Loucy (cell line): ENCODE data around the gene SMARCAD1.

ENCODE experiments used
- H2AFZ ChIP-seq: fragments of 200-600 bp; sonication (generic); 2 replicates; pipeline ENCODE4 v1.6.0; 2016; ENCODE audit warnings: antibody characterized with exemption, mild to moderate bottlenecking, low read length, moderate library complexity
- H3F3A ChIP-seq: fragments of 200-600 bp; 2 replicates; pipeline ENCODE4 v1.6.0; 2016; ENCODE audit warnings: antibody characterized with exemption, low read depth, mild to moderate bottlenecking
- H3K27me3 ChIP-seq: fragments of 200-600 bp; sonication (generic); 2 replicates; pipeline ENCODE4 v1.6.1; 2014; ENCODE audit warnings: low read length, mild to moderate bottlenecking; ENCODE audit not compliant: insufficient read depth, poor library complexity, severe bottlenecking
- H3K36me3 ChIP-seq: fragments of 200-600 bp; sonication (generic); 2 replicates; pipeline ENCODE4 v1.6.1; 2016; ENCODE audit warnings: low read length; ENCODE audit not compliant: insufficient read depth
- H3K4me1 ChIP-seq: fragments of 200-600 bp; sonication (generic); 2 replicates; pipeline ENCODE4 v1.5.1; 2014; ENCODE audit warnings: low read length, mild to moderate bottlenecking; ENCODE audit not compliant: insufficient read depth, poor library complexity, severe bottlenecking
- H3K4me2 ChIP-seq: fragments of 200-600 bp; sonication (generic); 2 replicates; pipeline ENCODE4 v1.6.0; 2014; ENCODE audit warnings: antibody characterized with exemption, low read length, low read depth, mild to moderate bottlenecking; ENCODE audit not compliant: poor library complexity, severe bottlenecking
- H3K4me3 ChIP-seq: fragments of 200-600 bp; sonication (generic); 2 replicates; pipeline ENCODE4 v1.5.1; 2014; ENCODE audit warnings: low read length, mild to moderate bottlenecking, mixed read lengths; ENCODE audit not compliant: poor library complexity, severe bottlenecking
- H3K79me2 ChIP-seq: fragments of 200-600 bp; sonication (generic); 2 replicates; pipeline ENCODE4 v1.6.1; 2014; ENCODE audit warnings: low read length; ENCODE audit not compliant: insufficient read depth
- H3K9ac ChIP-seq: fragments of 200-600 bp; sonication (generic); 2 replicates; pipeline ENCODE4 v1.6.0; 2014; ENCODE audit warnings: mild to moderate bottlenecking, low read depth, low read length, moderate library complexity; ENCODE audit not compliant: poor library complexity, severe bottlenecking
- H3K9me2 ChIP-seq: fragments of 200-600 bp; sonication (generic); replicated peaks from 2 replicates; pipeline ENCODE4 v1.6.1; 2016; ENCODE audit warnings: low read depth, low read length, mixed read lengths
- H3K9me3 ChIP-seq: fragments of 200-600 bp; sonication (generic); 2 replicates; pipeline ENCODE4 v1.6.1; 2014; ENCODE audit warnings: mild to moderate bottlenecking, antibody characterized with exemption, low read length, low read depth; ENCODE audit not compliant: insufficient read depth
- H4K20me1 ChIP-seq: fragments of 200-600 bp; sonication (generic); 2 replicates; pipeline ENCODE4 v1.6.0; 2014; ENCODE audit warnings: antibody characterized with exemption, low read length, mild to moderate bottlenecking; ENCODE audit not compliant: insufficient read depth, poor library complexity, severe bottlenecking
- EZH2phosphoT487 ChIP-seq: fragments of 200-600 bp; IDR thresholded peaks from 2 replicates; pipeline ENCODE4 v1.6.1; 2018; ENCODE audit warnings: antibody characterized with exemption, mild to moderate bottlenecking, moderate library complexity, borderline replicate concordance
- TF ChIP-seq, protein P1 (sequence below): fragments of 200-600 bp; sonication (generic); conservative IDR thresholded peaks from 2 replicates; pipeline ENCODE4 v1.5.1; 2014; ENCODE audit warnings: mild to moderate bottlenecking, antibody characterized with exemption, low read length

SMARCAD1 gene

DNA sequence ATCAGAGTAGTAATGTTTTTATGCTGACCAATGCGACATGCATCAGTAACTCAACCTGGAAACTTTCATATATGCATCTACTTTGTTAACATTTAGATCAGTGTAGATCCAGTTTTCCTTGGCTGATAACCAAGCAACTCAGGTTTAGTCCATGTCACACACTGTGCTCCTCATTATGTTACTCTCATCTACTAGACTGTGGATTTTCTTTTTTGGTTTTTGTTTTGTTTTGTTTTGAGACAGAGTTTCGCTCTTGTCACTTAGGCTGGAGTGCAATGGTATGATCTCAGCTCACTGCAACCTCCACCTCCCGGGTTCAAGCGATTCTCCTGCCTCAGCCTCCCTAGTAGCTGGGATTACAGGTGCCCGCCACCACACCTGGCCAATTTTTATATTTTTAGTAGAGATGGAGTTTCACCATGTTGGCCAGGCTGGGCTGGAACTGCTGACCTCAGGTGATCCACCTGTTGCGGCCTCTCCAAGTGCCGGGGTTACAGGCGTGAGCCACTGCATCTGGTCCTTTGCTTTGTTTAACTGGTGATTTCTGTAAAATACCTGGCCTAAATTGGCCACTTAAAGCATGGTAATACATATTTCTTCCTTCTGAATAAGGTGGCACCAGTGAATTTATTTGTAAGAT, 48.6 kb downstream of the SMARCAD1 start:
- no peaks in the 10 kb centered on the region for H3K9me3 ChIP-seq
- H3K36me3 ChIP-seq = peaks cover 20% of the 10 kb centered on the region
- H3K79me2 ChIP-seq = no peaks in the 10 kb centered on the region
- H3K9me2 ChIP-seq = no peaks in the 10 kb centered on the region
- H3K4me1 ChIP-seq = peaks cover 5% of the 10 kb centered on the region
- no peak overlapping the region for H3K4me2 ChIP-seq
- TF ChIP-seq, protein P1, sequence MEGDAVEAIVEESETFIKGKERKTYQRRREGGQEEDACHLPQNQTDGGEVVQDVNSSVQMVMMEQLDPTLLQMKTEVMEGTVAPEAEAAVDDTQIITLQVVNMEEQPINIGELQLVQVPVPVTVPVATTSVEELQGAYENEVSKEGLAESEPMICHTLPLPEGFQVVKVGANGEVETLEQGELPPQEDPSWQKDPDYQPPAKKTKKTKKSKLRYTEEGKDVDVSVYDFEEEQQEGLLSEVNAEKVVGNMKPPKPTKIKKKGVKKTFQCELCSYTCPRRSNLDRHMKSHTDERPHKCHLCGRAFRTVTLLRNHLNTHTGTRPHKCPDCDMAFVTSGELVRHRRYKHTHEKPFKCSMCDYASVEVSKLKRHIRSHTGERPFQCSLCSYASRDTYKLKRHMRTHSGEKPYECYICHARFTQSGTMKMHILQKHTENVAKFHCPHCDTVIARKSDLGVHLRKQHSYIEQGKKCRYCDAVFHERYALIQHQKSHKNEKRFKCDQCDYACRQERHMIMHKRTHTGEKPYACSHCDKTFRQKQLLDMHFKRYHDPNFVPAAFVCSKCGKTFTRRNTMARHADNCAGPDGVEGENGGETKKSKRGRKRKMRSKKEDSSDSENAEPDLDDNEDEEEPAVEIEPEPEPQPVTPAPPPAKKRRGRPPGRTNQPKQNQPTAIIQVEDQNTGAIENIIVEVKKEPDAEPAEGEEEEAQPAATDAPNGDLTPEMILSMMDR = no peak
- no peak for TF ChIP-seq EZH2phosphoT487
- no peak overlapping the region for H3K4me3 ChIP-seq
- H3F3A ChIP-seq = no peaks in the 10 kb centered on the region
- H4K20me1 ChIP-seq = no peaks in the 10 kb centered on the region
- no peak overlapping the region for H3K9ac ChIP-seq
- no peak overlapping the region for H2AFZ ChIP-seq
- no peaks in the 10 kb centered on the region for H3K27me3 ChIP-seq

DNA sequence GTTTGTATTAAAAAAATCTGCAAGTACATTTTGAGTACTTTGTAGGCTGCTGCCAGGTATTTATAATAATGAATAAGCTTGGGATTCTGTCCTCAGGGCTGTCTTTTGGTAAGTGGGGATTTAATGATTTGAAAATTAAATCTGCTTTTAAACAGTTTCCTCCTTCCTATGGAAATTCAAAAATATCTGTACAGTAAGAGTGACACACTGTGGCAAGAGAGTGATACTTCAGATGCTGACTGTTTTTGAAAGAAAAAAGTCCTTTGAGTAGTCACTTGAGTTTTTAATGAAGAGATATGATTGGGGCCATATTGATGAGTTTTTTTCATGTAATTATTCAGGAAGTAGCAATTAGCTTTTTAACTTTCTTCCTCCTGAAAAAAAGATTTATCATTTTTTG, 49.2 kb downstream of the SMARCAD1 start:
- H3K4me2 ChIP-seq = no peak overlapping the region
- H3K9ac ChIP-seq = no peak overlapping the region
- H4K20me1 ChIP-seq = no peaks in the 10 kb centered on the region
- H3K9me2 ChIP-seq = no peaks in the 10 kb centered on the region
- no peak for TF ChIP-seq EZH2phosphoT487
- TF ChIP-seq, protein P1 = peak; percentile 69
- H3K27me3 ChIP-seq = no peaks in the 10 kb centered on the region
- no peaks in the 10 kb centered on the region for H3K79me2 ChIP-seq
- H2AFZ ChIP-seq = no peak overlapping the region
- H3K9me3 ChIP-seq = no peaks in the 10 kb centered on the region
- no peaks in the 10 kb centered on the region for H3F3A ChIP-seq
- peaks cover 17% of the 10 kb centered on the region for H3K36me3 ChIP-seq
- peaks cover 11% of the 10 kb centered on the region for H3K4me1 ChIP-seq
- H3K4me3 ChIP-seq = no peak overlapping the region

DNA sequence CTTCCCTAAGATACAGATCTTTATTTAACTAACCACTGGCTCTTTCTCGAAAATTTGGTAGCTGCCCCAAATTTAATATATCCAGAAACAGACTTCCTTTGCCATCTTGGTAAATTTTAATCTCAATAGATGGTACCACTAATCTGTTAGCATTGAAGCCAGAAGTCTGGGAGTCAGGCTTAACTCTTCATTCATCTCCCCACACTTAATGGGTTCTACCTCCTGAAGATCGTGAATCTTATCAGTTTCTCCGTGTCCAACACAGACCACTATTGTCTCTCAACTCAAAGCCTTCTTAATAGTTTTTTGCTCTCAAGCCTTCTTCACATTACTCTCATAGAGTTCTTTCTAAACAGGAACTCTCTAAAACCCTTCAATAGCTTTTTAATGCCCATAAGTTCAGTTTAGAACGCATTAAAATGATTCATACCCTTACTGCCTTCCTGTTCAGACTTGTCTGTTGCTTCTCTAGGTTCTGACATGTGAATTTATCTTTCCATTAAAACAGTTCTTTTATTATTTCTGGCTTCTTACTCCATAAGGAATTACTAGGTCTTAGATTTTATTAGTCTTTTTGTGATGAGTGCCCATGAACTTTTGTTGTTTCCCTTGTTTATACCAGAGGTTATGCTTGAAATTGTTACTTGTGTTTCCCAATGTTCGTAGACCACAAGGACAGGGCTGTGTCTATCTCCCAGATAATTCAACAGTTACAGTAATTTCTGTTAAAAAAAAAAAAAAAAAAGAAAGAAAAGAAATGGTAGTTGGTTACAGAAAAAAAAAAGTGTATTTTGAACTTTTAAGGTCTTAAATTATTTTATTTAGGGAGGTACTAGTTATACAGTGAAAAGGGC, 54.7 kb downstream of the SMARCAD1 start:
- Histone ChIP-seq H3K27me3 (no peaks in the 10 kb centered on the region), H3K9me2 (no peaks in the 10 kb centered on the region), H3F3A (no peaks in the 10 kb centered on the region), H2AFZ (no peak overlapping the region), H3K9me3 (no peaks in the 10 kb centered on the region), H3K79me2 (no peaks in the 10 kb centered on the region), H3K36me3 (peaks cover 25% of the 10 kb centered on the region; the same call in 1 of the 2 replicates), H3K4me1 (peaks cover 31% of the 10 kb centered on the region), H4K20me1 (no peaks in the 10 kb centered on the region), H3K4me2 (peak overlapping the region; percentile 65), H3K4me3 (peak overlapping the region; percentile 45), H3K9ac (peak overlapping the region; percentile 56)
- no peak for TF ChIP-seq EZH2phosphoT487
- TF ChIP-seq, protein P1 = no peak
